HCT116 (cell line): Measurements from ENCODE around the gene RUVBL1. TPM values are rescaled to one million over a fixed set of nuclear protein-coding genes. Genes with fewer than 3 reads are reported as not detected.

Experiments used
- ATAC-seq: fragments of 200-7000 bp; cut with Tn5 transposase; 2 replicates; pipeline ENCODE4 v1.9.1; 2020; ENCODE audit warnings: mild to moderate bottlenecking, moderate library complexity
- BruUV-seq: library from RNA; stranded (reverse); fragments of 400-500 nt; replicated peaks from 2 replicates; lab custom pipeline; 2021; lab: Mats Ljungman, UMichigan
- CTCF ChIA-PET: fragments of 300-600 bp; sonication (Branson Sonifier 250); formaldehyde crosslinking; loops from one replicate; lab custom pipeline; 2021; ENCODE audit warnings: antibody characterized with exemption; lab: Charles Lee
- POLR2A ChIA-PET: fragments of 300-600, 350-600 bp; sonication (Branson Sonifier 250); formaldehyde crosslinking; loops from one replicate; lab custom pipeline; 2021; ENCODE audit warnings: antibody characterized with exemption; lab: Charles Lee
- RAD21 ChIA-PET, 2 experiments: fragments of 300-600 bp; sonication (Branson Sonifier 250); formaldehyde crosslinking; loops; one replicate each; lab custom pipeline; 2023; ENCODE audit warnings: low total read pairs in 2 of 2; ENCODE audit not compliant: uncharacterized antibody in 2 of 2, unreplicated experiment in 2 of 2, low non-redundant PET in 1 of 2; lab: Charles Lee
- DNase-seq: peaks from one replicate; pipeline ENCODE4 v3.0.0-alpha.2; 2010; ENCODE audit warnings: low read depth, low spot score
- H2AFZ ChIP-seq: fragments of 200-600 bp; shearing (Covaris generic), sonication (generic); 2 replicates; pipeline ENCODE4 v1.6.1; 2017; ENCODE audit warnings: low read depth, mixed run types, mixed read lengths, antibody characterized with exemption, low read length; ENCODE audit not compliant: poor library complexity, severe bottlenecking
- H3K27ac ChIP-seq: 2 replicates; pipeline ENCODE4 v1.5.1; 2012; ENCODE audit warnings: low read depth, low read length
- H3K27me3 ChIP-seq: fragments of 200-600 bp; sonication (generic); 2 replicates; pipeline ENCODE4 v1.6.1; 2016; ENCODE audit warnings: mixed run types, low read length, mixed read lengths; ENCODE audit not compliant: insufficient read depth
- H3K36me3 ChIP-seq, 2 experiments: fragments of 200-500 bp in 1 of 2; fragments of 200-600 bp in 1 of 2; sonication (Bioruptor generic) in 1 of 2; sonication (generic) in 1 of 2; 2 replicates each; pipeline versions ENCODE4 v1.5.1 to v1.6.1; 2014 to 2016; ENCODE audit warnings: low read length in 2 of 2, inconsistent platforms in 1 of 2, mixed read lengths in 1 of 2, mixed run types in 1 of 2; ENCODE audit not compliant: insufficient read depth in 2 of 2, control insufficient read depth in 1 of 2
- H3K4me1 ChIP-seq, 2 experiments: fragments of 200-600 bp in 1 of 2; sonication (generic) in 1 of 2; 2 replicates each; pipeline versions ENCODE4 v1.5.1 to v1.6.1; 2012 to 2017; ENCODE audit warnings: low read length in 2 of 2, inconsistent platforms in 1 of 2, mild to moderate bottlenecking in 1 of 2, mixed read lengths in 1 of 2, mixed run types in 1 of 2, moderate library complexity in 1 of 2; ENCODE audit not compliant: insufficient read depth in 2 of 2, control insufficient read depth in 1 of 2
- H3K4me2 ChIP-seq: fragments of 200-600 bp; sonication (generic); 2 replicates; pipeline ENCODE4 v1.6.1; 2017; ENCODE audit warnings: mixed run types, low read length, mixed read lengths
- H3K4me3 ChIP-seq, 2 experiments: fragments of 200-600 bp in 1 of 2; sonication (generic) in 1 of 2; replicated peaks in 1 of 2; 2 replicates each; pipeline ENCODE4 v1.5.1; 2011 to 2016; ENCODE audit warnings: low read length in 2 of 2, control low read depth in 1 of 2, low read depth in 1 of 2, mild to moderate bottlenecking in 1 of 2, mixed read lengths in 1 of 2, mixed run types in 1 of 2
- H3K79me2 ChIP-seq: fragments of 200-600 bp; sonication (generic); 2 replicates; pipeline ENCODE4 v1.6.1; 2017; ENCODE audit warnings: mild to moderate bottlenecking, mixed run types, low read length, moderate library complexity, mixed read lengths; ENCODE audit not compliant: insufficient read depth
- H3K9ac ChIP-seq: fragments of 200-600 bp; sonication (generic); 2 replicates; pipeline ENCODE4 v1.6.1; 2016; ENCODE audit warnings: low read length, mixed read lengths
- H3K9me2 ChIP-seq: fragments of 200-600 bp; sonication (generic), shearing (Covaris generic); 2 replicates; pipeline ENCODE4 v1.6.1; 2017; ENCODE audit warnings: mixed run types, mild to moderate bottlenecking, moderate library complexity; ENCODE audit not compliant: insufficient read depth
- H3K9me3 ChIP-seq, 2 experiments: fragments of 200-500 bp in 1 of 2; fragments of 200-600 bp in 1 of 2; sonication (Bioruptor generic) in 1 of 2; sonication (generic) in 1 of 2; 2 replicates each; pipeline ENCODE4 v1.6.1; 2014 to 2017; ENCODE audit warnings: low read length in 2 of 2, mixed read lengths in 2 of 2, inconsistent platforms in 1 of 2, low read depth in 1 of 2, mild to moderate bottlenecking in 1 of 2, mixed run types in 1 of 2, moderate library complexity in 1 of 2; ENCODE audit not compliant: control insufficient read depth in 1 of 2, insufficient read depth in 1 of 2
- H4K20me1 ChIP-seq: fragments of 200-600 bp; sonication (generic), shearing (Covaris generic); 2 replicates; pipeline ENCODE4 v1.6.1; 2017; ENCODE audit warnings: mixed run types, mild to moderate bottlenecking, moderate library complexity; ENCODE audit not compliant: insufficient read depth
- CEBPB ChIP-seq: IDR thresholded peaks from 2 replicates; pipeline ENCODE4 v1.6.1; 2012; ENCODE audit warnings: low read depth
- EZH2 ChIP-seq: fragments of 200-600 bp; sonication (generic); IDR thresholded peaks from 2 replicates; pipeline ENCODE4 v1.6.1; 2017; ENCODE audit warnings: antibody characterized with exemption, mixed run types
- EZH2phosphoT487 ChIP-seq: fragments of 200-600 bp; IDR thresholded peaks from 2 replicates; pipeline ENCODE4 v1.6.1; 2018; ENCODE audit warnings: antibody characterized with exemption, borderline replicate concordance
- FOSL1 ChIP-seq: IDR thresholded peaks from 2 replicates; pipeline ENCODE4 v1.6.1; 2012; ENCODE audit warnings: low read depth
- JUND ChIP-seq: IDR thresholded peaks from 2 replicates; pipeline ENCODE4 v1.6.1; 2012
- MAX ChIP-seq: IDR thresholded peaks from 2 replicates; pipeline ENCODE4 v1.6.1; 2012
- RAD21 ChIP-seq: IDR thresholded peaks from 2 replicates; pipeline ENCODE4 v1.6.1; 2012; ENCODE audit warnings: low read depth, mild to moderate bottlenecking
- SP1 ChIP-seq: IDR thresholded peaks from 2 replicates; pipeline ENCODE4 v1.6.1; 2012; ENCODE audit warnings: low read depth
- SRF ChIP-seq: IDR thresholded peaks from 2 replicates; pipeline ENCODE4 v1.6.1; 2012; ENCODE audit warnings: low read depth
- TCF7L2 ChIP-seq: IDR thresholded peaks from 2 replicates; pipeline ENCODE4 v1.7.0; 2011; ENCODE audit warnings: borderline replicate concordance, inconsistent platforms; ENCODE audit not compliant: insufficient read depth, insufficient read length; ENCODE audit errors: extremely low read depth
- YY1 ChIP-seq: IDR thresholded peaks from 2 replicates; pipeline ENCODE4 v1.6.1; 2011; ENCODE audit warnings: low read length, low read depth, moderate library complexity, mild to moderate bottlenecking; ENCODE audit not compliant: insufficient replicate concordance; ENCODE audit errors: extremely low read depth
- ZFX ChIP-seq: fragments of 450-650 bp; IDR thresholded peaks from 2 replicates; pipeline ENCODE4 v1.6.1; 2017
- ZNF274 ChIP-seq: fragments of 200-500 bp; sonication (Bioruptor generic); IDR thresholded peaks from 2 replicates; pipeline ENCODE4 v1.6.1; 2014; ENCODE audit warnings: mild to moderate bottlenecking, low read depth, low read length, inconsistent platforms
- intact Hi-C: fragments of 100-400 bp; cut with micrococcal nuclease; formaldehyde crosslinking; loops from 2 replicates; pipeline ENCODE4 v1.10.0; 2022
- total RNA-seq: library from RNA; stranded (reverse); gene quantifications from one replicate; pipeline ENCODE4 v1.2.1, GENCODE V29; 2021; ENCODE audit not compliant: unreplicated experiment

Gene RUVBL1
- total RNA-seq, 1 experiment from 2014 or later, result 129 TPM

- TF ChIP-seq SRF, result no peak
- TF ChIP-seq ZFX, result no peak
- ChIA-PET RAD21 (no interaction called here), POLR2A (no interaction called here), CTCF (interaction anchor here (1.1 kb wide), 1 partner anchor 441 kb away, joined by 3 read pairs; no protein-coding TSS in a partner anchor)
- intact Hi-C loops, result no loop called here
- no TSS peak for BruUV-seq
- no peaks in the 10 kb centered on the region for H3K9me2 ChIP-seq
- DNase-seq (no peak), ATAC-seq (no peak)
- no peaks in the 10 kb centered on the region for H3K9me3 ChIP-seq
- peaks cover 0 to 7% of the 10 kb centered on the region in 2 experiments; a peak in 1 of 4 replicates for H3K4me1 ChIP-seq
- no peaks in the 10 kb centered on the region for H4K20me1 ChIP-seq
- no peak overlapping the region for H3K27ac ChIP-seq
- H3K79me2 ChIP-seq, result peaks cover 6% of the 10 kb centered on the region; the same call in 1 of the 2 replicates
- H3K4me3 ChIP-seq, result no peak overlapping the region
- no peaks in the 10 kb centered on the region for H3K36me3 ChIP-seq
- no peak overlapping the region for H3K4me2 ChIP-seq
- no peak overlapping the region for H2AFZ ChIP-seq
- H3K9ac ChIP-seq, result no peak overlapping the region
- no peaks in the 10 kb centered on the region for H3K27me3 ChIP-seq
Measured at GRCh38 chr3:128167973-128168674, 44.5 kb upstream of the RUVBL1 start.

- Histone ChIP-seq H3K9ac (no peak overlapping the region), H3K36me3 (no peaks in the 10 kb centered on the region), H2AFZ (no peak overlapping the region), H4K20me1 (no peaks in the 10 kb centered on the region), H3K9me3 (no peaks in the 10 kb centered on the region), H3K4me2 (no peak overlapping the region), H3K27ac (no peak overlapping the region), H3K9me2 (no peaks in the 10 kb centered on the region), H3K4me3 (no peak overlapping the region), H3K79me2 (peaks cover 6% of the 10 kb centered on the region; the same call in 1 of the 2 replicates), H3K27me3 (no peaks in the 10 kb centered on the region), H3K4me1 (peaks cover 0 to 7% of the 10 kb centered on the region in 2 experiments; a peak in 1 of 4 replicates)
- TF ChIP-seq MAX, result no peak
- TF ChIP-seq EZH2, result no peak
- no peak for TF ChIP-seq SP1
- TF ChIP-seq TCF7L2, result no peak
- no peak for TF ChIP-seq RAD21
- no peak for TF ChIP-seq YY1
- TF ChIP-seq JUND, result no peak
- no peak for TF ChIP-seq ZNF274
- TF ChIP-seq EZH2phosphoT487, result no peak
- TF ChIP-seq FOSL1, result no peak
- TF ChIP-seq CEBPB, result no peak
- ChIA-PET RAD21 (no interaction called here), POLR2A (no interaction called here), CTCF (no interaction called here)
- no TSS peak for BruUV-seq
- ATAC-seq (no peak), DNase-seq (no peak)
- intact Hi-C loops, result no loop called here
Measured at GRCh38 chr3:128167646-128167972, 44.0 kb upstream of the RUVBL1 start.
